A549 (cell line): Measurements from ENCODE around the gene FRZB.

Source experiments
- BHLHE40 ChIP-seq: IDR thresholded peaks from 2 replicates; pipeline ENCODE4 v1.6.1; 2012; ENCODE audit warnings: low read depth, low read length, inconsistent platforms
- CEBPB ChIP-seq, 2 experiments: fragments of >200 bp in 1 of 2; sonication (Bioruptor Twin) in 1 of 2; formaldehyde crosslinking in 1 of 2; IDR thresholded peaks; 2 replicates each; pipeline ENCODE4 v1.6.1; 2012 to 2016
- CTCF ChIP-seq: fragments of >200 bp; sonication (Bioruptor Twin); formaldehyde crosslinking; IDR thresholded peaks from 3 replicates; pipeline ENCODE4 v1.5.1; 2016
- ESRRA ChIP-seq: fragments of 150-350 bp; IDR thresholded peaks from 2 replicates; pipeline ENCODE4 v1.6.1; 2014; ENCODE audit warnings: mild to moderate bottlenecking, low read length, borderline replicate concordance
- JUNB ChIP-seq: fragments of >200 bp; sonication (Bioruptor Twin); formaldehyde crosslinking; IDR thresholded peaks from 2 replicates; pipeline ENCODE4 v1.6.1; 2016
- NR3C1 ChIP-seq: fragments of >200 bp; sonication (Bioruptor Twin); formaldehyde crosslinking; IDR thresholded peaks from 3 replicates; pipeline ENCODE4 v1.6.1; 2017
- POLR2A ChIP-seq: IDR thresholded peaks from 2 replicates; pipeline ENCODE4 v1.6.1; 2012; ENCODE audit warnings: mild to moderate bottlenecking, low read length
- RNF2 ChIP-seq: fragments of 200-600 bp; sonication (generic); IDR thresholded peaks from 2 replicates; pipeline ENCODE4 v1.6.1; 2016; ENCODE audit warnings: low read depth, mild to moderate bottlenecking, antibody characterized with exemption, moderate library complexity, borderline replicate concordance
- USF2 ChIP-seq: fragments of 450-650 bp; IDR thresholded peaks from 2 replicates; pipeline ENCODE4 v1.6.1; 2014; ENCODE audit warnings: antibody characterized with exemption

GRCh38 chr2:182810087-182810486, 56.4 kb downstream of the FRZB start:
- TF ChIP-seq JUNB (no peak), CTCF (no peak), USF2 (no peak), CEBPB (IDR thresholded peaks at IDR 0.05) (no peak), NR3C1 (no peak), BHLHE40 (no peak), POLR2A (no peak), RNF2 (no peak), ESRRA (no peak)
